HG03460 (cell line): ENCODE data around the gene C1QTNF12.

ENCODE experiments used
- ATAC-seq: cut with Tn5 transposase; IDR thresholded peaks from one replicate; pipeline ENCODE4 v1.9.1; 2021; ENCODE audit not compliant: unreplicated experiment

The C1QTNF12 gene

DNA sequence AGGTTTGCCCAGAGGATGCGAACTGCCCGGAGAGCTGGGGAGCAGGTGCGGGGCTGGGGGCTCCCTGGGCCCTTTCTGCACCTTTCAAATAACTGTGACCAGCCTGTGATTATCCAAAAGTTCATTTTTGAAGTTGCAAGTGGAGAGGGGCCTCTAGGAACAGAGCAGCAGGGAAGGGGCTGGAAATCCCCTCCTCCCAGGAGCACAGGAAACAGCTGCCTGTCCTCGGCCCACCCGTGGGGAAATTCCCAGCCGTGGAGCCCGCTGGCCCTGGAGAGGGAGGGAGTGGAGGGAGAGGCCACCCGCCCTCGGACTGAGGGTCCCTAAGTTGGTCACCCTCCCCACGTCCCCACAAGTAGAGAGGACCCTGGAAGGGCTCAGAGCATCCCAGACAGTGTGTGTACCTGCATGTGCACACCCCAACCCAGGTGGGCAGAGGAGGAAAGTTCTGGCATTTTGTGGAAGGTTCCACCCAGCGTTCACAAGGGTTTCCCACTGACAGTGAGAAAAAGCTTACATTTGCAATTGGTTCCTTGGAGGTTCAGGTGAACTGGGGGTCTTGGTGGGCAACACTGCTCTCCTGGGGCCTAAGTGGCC is 31.3 kb downstream of the C1QTNF12 start:
- ATAC-seq, result no peak

DNA sequence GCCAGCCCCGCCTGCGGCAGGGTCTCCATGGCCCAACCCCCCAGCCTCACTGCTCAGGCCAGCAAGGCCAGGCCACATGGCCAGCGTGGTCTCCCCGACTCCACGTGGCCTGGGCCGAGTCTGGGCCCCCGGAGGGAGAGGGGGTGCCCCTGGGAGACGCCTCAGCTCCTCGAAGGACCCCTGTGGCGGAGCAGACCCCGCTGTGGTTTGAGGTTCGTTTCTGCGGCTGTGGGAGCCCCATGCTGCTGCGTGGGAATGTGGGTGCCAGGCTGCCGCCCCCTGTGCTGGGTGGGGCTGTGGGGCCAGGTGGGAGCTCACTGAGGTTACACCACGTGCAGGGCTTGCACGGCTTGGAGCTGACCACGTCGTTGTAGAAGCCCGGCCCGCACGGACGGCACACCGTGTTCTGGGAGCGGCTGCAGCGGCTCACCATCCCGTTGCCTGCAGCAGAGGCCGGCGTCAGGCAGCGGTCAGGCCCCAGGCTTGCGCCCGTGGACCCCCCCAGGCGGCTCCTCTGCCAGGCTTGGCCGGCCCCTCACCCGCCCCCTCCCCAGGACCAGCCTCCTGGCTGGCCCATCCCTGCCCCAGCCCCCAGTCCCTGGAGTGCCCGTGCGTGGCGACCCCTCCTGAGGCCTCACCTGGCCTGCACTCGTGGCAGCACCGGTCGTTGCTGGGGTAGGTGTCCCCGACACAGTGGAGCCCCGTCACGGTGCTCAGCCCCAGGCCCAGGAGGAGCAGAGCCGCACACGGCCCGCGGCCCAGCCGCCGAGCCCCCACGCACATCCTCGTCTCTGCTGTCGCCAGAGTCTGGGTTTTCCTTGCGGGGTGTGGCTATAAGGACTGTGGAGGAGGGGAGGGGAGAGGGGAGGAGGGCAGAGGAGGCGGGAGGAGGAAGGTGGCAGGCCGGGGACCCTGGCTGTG is 32.9 kb downstream of the C1QTNF12 start, which contains the start of gene TNFRSF4:
TNFRSF4 (minus strand) TSS at position 809 of the 921 bp plus-strand sequence; CDS start at position 783, 26 bp downstream.
- ATAC-seq, result no peak

DNA sequence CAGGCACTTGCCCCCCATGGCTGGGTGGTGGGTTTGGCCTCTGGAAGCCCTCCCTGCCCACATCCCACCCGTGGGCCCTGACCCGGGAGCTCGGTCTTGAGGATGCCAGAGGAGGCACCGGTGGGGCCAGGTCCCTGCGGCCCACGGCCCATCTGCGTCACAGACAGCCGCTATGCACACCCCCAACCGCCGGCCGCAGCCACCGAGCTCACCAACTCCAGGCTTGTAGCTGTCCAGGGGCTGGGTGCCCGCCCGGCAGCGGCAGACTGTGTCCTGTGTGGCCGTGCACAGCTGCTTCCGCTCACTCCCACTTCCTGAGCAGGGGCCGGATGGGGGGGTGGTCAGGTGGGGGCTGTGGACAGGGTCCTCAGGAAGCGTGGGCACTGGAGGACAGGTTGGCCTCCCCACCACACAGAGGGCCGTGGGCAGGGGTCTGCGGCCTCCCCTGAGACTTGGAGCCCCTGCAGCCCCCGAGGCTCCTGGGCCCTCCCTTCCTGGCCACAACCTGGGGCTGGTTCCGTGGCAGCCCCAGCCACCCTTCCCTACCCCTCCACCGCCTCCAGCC is 33.7 kb downstream of the C1QTNF12 start:
- no peak for ATAC-seq

DNA sequence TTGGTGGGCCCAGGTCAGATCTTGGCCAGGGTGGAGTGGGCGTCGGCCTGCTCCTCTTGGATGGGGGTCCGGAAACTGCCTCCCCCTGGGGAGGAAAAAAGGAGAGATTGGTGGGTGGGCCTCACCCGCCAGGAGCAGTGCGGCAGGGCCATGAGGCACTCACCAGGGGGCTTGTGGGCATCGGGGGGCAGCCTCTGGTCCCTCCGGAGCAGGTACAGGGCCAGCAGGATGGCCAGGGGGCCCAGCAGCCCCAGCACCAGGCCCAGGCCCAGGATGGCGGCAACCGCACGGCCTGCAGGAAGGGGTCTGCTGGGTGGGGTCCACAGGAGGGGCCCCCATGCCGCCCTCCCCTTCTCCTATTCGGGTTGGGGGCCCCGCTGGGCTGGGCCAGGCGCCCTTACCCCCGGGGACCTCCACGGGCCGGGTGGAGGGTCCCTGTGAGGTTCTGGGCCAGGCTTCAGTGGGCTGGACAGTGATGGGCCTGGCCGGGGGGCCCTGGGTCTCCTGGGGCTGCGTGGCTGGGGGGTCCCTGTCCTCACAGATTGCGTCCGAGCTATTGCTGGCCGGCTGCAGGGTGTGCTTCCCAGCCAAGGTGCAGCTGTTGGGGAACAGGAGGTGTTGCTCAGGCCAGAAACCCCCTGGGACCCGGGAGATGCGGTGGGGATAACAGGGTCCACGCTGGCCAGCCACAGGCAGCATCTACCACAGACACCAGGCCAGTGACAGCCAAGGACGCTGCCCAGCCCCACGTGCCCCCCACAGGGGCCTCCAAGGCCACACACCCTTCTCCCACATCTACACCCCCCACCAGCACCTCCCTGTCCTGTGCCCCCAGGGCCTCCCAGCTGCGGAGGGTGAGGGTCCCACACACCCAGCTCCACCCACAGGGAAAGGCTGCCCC is 34.7 kb downstream of the C1QTNF12 start:
- no peak for ATAC-seq

DNA sequence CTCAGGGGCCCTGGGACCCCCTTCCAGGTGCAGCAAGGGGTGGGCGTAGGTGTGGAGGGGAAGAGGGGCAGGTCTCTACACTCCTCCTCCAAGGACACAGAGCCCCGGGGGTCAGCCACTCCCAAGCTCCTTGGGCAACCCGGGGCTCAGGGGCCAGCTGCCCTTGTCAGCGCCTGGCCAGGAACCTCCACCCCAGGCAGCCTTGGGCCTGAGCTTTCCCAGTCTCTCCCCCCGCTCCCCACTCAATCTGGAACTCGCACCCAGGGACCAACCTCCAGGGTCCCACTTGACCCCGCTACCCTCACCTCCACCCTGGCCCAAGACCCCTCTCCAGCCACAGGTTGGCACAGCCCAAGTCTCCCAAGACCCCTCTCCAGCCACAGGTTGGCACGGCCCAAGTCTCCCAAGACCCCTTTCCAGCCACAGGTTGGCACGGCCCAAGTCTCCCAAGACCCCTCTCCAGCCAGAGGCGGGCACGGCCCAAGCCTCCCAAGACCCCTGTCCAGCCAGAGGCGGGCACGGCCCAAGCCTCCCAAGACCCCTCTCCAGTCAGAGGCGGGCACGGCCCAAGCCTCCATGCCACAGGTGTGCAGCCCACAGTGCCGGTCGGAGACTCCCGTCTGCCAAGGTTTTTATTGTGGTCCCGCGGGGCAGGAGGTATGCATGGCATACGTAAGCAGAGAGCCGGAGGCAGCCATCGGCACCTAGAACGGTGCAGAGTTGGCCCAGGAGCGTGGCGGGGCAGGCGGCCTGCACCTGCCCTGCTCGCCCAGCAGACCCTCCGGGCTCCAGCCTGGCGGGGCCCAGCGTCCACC is 35.6 kb downstream of the C1QTNF12 start:
- no peak for ATAC-seq

DNA sequence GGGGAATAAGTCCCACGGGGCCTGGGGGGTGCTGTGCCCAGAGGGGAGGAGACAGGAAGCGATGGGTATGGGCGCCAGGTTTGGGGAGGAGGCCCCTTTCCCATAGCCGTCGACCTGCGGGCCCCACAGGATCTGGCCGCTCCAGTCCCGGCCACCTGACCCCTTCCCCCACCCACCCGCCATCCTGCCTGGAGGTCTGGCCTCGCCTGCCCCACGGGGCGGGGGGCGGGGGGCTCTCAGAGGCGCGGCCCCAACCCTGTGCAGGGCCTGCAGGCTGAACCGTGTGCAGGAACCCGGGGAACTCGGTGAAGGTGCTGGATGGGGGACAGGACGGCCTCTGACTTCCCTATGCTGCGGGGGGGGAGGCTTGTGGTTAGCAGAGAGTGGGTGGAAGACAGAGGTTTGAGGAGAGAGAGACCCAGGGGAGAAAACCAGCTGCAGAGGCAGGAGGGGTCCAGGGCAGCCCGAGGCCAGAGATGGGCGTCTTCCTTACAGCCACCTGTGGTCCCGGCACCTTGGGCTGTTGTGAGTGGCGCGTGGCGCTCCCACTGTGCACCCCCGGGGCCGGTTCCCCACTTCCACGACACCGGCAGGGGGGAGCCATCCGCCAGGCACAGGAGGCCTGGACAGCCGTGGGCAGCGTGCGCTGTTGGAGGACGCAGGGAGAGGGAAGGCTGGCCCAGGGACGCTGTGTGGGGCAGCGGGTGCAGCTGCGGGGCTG is 37.6 kb downstream of the C1QTNF12 start:
- ATAC-seq, result no peak

DNA sequence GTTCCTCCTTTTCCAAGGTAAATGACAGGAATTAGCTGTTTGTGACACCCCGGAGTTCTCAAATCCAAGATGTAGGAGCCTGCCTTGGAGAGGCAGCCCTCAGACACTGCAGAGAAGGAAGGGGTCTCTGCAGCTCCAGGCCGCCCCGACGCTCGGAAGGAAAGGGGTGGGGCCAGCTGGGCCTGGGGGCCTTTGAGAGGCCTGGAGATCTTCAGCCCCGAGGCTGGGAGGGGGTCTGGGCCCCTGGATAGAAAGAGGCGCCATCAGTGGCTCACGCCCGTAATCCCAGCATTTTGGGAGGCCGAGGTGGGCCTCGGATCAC is 39.0 kb downstream of the C1QTNF12 start:
- no peak for ATAC-seq

DNA sequence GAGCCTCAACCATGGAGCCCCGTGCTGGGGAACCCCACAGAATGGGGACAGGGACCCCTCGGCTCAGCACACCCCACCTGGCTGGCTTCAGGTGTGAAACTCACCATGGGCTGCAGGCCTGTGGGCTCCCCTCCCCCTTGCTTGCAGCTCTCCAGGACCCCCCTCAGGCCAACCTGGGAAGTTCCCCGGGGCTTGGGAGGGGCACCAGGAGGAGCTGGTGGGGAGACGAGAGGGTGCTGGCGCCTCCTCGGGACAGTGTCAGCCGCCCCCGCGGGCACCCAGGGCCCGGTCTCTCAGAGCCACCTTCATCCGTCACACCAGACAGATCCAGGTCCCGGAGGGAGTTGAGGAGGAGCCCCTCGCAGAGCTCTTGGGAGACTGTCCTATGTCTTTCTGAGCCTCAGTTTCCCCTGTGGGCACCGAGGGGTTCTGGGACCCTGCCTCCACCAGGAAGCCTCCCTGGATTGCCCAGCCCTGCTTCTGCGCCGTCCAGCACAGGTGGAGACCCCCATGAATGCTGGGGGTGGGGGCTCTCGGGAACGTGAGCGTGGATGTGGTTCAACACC is 39.5 kb downstream of the C1QTNF12 start:
- ATAC-seq, result no peak

DNA sequence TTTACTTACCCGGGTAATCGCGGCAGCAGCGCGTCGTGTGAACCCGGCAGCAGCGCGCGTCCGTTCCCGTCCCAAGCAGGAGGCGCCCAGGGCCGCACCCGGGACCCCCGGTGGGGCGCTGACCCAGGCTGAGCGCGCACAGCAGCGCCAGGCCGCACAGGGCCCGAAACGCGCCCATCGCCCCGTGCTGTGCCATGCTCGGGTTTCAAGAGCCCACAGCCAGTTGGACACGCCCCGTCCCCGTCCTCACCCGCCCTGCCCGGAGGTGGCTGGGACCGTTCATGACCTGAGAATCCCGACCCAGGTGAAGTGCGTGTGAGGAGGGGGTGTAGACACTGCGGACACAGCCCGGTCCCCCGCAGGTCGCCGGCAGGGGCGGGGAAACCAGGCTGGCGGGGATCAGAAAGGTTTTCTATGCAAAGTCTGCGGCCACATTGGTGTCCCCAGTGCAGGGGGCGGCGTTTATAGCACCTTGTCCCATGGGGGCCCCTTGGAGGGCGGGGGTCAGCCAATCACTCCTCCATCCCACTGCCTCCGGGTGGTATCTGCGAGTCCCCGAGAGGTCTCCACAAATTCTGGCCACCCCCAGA is 40.1 kb downstream of the C1QTNF12 start, which contains the start of gene TNFRSF18:
TNFRSF18 (minus strand) TSS at position 217 of the 590 bp plus-strand sequence; CDS start at position 196, 21 bp downstream.
- ATAC-seq, result no peak

DNA sequence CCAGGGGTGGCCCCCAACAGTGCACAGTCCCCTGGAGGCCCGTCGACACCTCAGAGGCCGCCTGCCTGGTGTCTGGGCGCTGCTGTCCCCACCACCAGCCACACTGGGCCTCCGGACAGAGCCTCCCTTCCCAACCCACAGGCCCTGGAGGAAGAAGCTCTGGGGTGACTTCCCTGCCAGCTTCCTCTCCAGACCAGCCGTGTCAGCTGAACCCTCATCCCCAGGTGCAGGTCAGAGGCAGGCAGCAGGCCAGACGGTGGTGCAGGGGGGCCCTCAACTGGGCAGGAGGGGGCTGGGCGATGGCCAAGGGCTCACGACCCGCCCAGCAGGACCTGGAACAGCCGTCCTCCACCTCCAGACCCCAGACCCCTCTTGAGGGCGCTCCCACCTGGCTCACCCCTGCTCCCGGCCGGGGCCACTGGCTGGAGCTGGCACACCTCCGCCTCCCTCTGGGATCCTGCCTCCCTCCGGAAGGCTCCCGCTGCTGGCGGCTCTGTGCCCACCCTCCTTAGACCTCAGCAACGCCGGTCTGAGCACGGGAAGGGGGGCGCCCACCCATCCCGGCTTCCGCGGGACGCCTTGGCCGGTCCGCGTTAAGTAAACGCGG is 40.6 kb downstream of the C1QTNF12 start:
- ATAC-seq, result no peak

DNA sequence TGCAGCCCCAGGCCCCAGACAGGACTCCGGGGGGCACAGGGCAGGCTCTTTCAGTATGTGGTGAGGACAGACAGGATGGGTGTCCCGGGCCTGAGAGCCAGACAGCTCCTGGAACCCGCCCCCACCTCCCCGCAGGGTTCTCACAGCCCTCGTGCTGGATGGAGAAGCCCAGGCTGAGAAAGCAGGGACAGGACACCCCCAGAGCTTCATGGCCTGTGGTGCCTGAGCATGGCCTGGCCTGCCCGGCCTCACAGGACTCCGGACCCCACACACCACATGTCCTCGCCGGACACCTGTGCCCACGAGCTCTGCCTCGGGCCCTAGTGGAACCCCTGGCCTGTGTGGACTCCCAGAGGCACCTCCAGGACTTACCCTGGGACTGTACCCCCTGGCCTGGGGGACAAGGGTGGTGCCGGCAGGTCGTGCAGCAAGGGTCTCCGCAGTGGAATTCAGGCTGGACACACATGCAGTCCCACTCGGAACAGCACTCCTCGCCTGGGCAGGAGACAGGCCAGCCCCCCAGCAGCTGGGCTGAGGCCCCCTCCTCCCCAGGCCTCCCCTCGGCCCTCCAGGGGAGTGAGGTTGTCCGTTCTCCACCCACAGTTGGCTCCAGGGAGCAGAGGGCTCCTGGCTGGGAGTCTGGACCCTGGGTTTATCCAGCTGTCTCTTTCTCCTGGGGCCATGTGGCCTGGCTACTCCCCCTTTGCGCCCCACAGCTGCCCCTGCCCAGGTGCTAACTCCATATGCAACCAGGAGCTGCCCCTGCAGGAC is 41.3 kb downstream of the C1QTNF12 start:
- no peak for ATAC-seq

DNA sequence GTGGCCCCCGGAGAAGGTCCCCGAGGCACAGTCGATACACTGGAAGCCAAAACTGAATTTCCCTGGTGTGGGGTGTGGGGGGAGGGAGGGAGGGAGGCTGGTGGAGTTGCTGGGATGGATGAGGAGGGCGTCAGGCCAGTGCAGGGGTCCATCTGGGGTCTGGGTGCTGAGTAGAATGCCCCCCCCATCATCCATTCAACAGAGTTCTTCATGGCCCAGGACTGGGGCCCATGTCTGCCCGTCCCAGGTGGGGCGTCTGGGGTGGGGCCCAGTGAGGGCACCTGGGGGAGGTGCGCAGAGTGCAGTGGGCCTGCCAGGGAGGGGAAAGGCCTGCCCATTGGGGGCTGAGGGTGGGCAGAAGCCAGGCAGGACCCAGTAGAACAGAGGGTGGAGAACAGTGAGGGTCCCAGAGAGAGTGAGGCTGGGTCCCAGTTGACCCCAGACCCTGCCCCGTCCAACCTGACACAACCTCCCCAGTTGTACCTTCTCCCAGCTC is 42.0 kb downstream of the C1QTNF12 start:
- ATAC-seq, result no peak

DNA sequence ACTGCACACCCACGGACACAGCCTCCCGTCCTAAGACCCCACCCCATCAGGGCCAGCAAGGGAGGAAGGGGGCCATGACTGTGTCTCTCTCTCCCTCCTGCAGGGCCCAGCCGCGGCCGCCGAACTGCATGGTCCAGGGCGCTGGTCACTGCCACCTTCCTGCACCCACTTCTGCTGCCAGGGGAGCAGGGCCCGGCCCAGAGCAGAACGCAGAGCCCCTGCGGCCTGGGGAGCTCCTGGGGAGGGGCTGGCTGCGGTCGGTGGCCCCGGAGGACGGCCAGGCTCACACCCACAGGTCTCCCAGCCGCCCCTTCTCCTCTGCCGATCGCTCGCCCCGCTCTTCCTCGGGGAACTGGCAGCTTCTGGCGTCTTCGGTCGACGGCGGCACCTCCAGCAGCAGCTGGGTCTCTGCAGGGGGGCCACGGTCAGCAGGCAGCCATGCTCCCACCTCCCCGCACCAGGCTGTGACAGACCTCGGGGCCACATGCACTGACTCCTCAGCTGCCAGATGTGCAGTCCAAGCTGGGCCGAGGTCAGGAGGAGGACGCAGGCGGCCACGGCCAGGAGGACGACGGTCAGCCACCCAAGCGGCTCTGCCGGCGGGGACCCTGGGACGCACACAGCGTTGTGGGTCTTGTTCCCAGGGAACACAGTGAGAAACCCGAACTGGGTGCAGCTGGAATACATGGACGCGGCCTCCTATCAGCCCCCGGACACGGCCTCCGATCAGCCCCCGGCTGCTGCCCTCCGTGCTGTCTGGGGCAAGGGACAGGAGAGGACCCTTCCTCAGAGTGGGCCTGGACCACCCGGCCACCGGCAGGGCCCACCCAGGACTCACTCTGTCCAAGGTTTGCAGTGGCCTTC is 42.7 kb downstream of the C1QTNF12 start:
- ATAC-seq, result no peak

DNA sequence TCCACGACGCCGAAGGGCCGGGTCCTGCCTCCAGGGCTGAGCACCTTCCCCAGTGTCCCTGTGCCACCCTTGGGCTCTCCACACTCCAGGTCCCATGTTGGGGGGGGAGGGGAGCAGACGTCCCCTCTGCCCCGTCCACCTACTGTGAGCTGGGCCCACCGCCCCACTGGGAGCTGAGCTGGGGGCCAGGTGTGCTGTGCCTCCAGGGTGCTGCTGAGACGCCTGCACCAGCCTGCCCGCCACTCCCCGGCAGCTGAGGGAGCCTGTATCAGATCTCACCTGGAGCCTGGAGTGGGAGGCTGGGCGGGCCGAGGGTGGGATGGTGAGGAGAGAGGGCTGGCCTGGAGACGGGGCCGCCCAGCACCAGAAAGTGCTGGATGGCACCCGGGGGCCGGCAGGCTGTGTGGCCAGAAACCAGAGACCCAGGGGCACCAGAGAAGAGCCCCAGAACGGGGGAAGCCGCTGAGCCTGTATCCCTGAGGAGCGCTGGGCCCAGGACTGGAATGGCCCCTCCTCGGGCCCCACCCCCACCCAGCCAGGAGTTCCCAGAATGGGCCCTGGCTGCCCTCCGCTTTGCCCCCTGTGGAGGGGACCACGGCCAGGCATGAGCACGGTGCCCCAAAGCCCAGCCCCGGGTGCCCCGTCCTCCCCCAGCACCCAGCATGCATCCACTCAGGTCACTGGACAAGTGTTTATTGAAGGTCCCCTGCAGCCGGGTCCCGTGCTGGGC is 43.5 kb downstream of the C1QTNF12 start:
- ATAC-seq, result no peak

DNA sequence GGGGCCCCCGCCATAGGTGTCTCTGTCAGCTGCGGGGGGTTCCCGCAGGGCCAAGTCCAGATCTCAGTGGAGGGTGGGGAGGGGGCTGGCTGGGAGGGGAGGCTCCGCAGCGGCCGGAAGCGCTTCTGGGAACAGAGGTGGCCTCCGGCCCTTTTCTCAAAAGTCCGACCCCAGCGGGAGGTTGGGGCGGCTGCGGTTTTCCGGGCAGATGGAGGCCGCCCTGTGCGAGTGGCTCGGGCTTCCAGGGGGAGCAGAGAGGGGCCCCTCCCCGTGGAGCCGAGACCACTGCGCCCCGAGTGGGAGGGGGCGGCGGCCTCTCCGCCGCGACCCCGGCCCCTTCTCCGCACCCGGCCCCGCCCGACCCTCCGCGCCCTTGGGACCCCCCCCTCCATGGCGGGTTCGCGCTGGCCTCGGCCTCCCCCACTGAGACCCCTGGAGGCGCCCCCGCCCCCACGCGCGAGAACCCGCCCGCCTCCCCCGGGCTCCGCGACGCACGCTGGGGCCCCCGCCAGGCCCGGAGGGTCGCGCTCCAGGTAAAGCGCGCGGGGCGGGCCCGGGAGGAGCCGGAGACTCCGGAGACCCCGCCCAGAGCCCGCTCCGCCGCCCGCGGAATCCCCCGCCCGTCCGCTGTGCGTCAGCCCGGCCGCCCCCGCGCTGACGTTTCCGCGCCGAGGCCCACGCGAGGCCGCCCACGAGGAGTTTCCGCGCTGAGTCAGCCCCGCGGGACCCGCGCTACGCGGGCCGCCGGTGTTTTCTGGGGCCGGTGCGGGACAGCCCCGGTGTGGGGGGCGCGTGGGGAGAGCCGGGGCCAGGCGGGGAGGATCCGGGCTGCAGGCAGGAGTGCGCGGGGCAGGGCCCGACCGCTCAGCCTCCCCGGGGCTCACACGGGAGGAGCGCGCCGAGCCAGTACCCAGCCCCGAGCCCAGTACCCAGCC is 45.4 kb downstream of the C1QTNF12 start:
- ATAC-seq, result peak; percentile 31
